GM12873 (cell line): ENCODE measurements around the gene PCDHGA2.

Source experiments
- TF ChIP-seq, protein P1 (sequence below): IDR thresholded peaks from 2 replicates; pipeline ENCODE4 v1.5.1; 2012; ENCODE audit warnings: low read depth, mild to moderate bottlenecking, moderate library complexity, low read length, control low read depth; ENCODE audit not compliant: insufficient read depth; ENCODE audit errors: missing control alignments

PCDHGA2 gene

DNA sequence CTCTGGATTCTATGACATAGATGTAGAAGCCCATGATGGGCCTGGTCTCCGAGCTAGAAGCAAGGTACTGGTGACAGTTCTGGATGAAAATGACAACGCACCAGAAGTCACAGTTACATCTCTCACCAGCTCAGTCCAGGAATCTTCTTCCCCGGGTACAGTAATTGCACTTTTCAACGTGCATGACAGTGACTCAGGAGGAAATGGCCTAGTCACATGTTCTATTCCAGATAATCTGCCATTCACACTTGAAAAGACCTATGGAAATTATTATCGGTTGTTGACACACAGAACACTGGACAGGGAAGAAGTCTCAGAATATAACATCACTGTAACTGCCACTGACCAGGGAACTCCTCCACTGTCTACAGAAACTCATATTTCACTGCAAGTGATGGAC is 17.6 kb downstream of the PCDHGA2 start:
- TF ChIP-seq, protein P1, sequence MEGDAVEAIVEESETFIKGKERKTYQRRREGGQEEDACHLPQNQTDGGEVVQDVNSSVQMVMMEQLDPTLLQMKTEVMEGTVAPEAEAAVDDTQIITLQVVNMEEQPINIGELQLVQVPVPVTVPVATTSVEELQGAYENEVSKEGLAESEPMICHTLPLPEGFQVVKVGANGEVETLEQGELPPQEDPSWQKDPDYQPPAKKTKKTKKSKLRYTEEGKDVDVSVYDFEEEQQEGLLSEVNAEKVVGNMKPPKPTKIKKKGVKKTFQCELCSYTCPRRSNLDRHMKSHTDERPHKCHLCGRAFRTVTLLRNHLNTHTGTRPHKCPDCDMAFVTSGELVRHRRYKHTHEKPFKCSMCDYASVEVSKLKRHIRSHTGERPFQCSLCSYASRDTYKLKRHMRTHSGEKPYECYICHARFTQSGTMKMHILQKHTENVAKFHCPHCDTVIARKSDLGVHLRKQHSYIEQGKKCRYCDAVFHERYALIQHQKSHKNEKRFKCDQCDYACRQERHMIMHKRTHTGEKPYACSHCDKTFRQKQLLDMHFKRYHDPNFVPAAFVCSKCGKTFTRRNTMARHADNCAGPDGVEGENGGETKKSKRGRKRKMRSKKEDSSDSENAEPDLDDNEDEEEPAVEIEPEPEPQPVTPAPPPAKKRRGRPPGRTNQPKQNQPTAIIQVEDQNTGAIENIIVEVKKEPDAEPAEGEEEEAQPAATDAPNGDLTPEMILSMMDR, result no peak

DNA sequence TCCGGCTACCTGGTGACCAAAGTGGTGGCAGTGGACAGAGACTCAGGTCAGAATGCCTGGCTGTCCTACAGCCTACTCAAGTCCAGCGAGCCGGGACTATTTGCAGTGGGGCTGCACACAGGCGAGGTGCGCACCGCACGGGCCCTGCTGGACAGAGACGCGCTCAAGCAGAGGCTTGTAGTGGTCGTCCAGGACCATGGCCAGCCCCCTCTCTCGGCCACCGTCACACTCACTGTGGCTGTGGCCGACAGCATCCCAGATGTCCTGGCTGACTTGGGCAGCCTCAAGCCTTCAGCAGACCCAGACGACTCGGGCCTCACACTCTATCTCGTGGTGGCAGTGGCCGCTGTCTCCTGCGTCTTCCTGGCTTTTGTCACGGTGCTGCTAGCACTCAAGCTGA is 18.4 kb downstream of the PCDHGA2 start:
- TF ChIP-seq, protein P1, result no peak

DNA sequence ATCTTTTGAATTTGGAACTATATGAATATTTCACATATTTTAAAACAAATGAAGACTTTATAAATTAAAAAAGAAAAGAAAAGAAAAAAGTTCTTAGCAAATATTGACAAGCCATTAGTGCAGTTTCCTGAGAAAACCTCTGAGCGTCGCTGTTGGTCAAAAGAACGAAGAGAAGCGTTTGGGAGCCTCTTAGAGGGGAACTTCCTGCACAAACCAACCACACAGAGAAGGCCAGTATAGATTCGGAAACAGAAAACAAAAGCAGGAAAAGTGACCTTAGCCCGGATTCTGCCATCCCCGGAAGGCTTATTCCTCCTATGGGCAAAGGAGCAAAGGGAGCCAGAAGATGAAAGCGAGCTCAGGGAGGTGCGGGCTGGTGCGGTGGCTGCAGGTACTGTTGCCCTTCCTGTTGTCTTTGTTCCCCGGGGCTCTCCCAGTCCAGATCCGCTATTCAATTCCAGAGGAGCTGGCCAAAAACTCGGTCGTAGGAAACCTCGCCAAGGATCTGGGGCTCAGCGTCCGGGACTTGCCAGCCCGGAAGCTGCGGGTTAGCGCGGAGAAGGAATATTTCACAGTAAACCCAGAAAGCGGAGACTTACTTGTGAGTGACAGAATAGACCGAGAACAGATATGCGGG is 21.3 kb downstream of the PCDHGA2 start, which contains the start of gene PCDHGB2:
PCDHGB2 (plus strand) TSS at position 205 of the 637 bp plus-strand sequence; CDS start at position 347, 142 bp downstream.
- TF ChIP-seq, protein P1, result peak; percentile 27

DNA sequence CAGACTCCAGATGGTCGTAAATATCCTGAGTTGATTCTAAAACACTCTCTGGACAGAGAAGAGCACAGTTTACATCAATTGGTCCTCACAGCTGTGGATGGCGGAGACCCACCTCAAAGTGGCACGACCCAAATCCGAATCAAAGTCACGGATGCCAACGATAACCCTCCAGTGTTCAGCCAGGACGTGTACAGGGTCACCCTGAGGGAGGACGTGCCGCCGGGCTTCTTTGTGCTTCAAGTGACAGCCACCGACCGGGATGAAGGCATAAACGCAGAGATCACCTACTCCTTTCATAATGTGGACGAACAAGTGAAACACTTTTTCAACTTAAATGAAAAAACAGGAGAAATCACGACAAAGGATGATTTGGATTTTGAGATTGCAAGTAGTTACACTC is 22.1 kb downstream of the PCDHGA2 start:
- TF ChIP-seq, protein P1, result no peak

DNA sequence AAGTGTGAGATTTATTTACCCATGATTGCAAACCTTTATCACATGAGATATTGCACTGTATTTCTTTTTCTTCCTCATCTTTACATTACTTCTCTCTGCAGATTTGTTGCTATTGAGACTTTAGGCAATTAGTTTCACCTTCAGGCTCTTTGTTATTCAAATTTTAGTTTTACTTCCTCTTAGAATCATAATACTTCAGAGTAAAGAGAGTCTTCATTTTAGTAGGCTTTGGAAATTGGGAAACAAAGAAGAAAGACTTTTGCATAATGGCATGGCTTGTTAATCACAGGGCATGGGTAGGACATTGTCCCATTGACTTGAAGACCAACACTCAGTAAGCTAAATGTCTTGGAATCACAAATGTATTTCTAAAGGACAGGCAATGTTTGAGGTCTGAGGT is 24.2 kb downstream of the PCDHGA2 start:
- TF ChIP-seq, protein P1, result no peak

DNA sequence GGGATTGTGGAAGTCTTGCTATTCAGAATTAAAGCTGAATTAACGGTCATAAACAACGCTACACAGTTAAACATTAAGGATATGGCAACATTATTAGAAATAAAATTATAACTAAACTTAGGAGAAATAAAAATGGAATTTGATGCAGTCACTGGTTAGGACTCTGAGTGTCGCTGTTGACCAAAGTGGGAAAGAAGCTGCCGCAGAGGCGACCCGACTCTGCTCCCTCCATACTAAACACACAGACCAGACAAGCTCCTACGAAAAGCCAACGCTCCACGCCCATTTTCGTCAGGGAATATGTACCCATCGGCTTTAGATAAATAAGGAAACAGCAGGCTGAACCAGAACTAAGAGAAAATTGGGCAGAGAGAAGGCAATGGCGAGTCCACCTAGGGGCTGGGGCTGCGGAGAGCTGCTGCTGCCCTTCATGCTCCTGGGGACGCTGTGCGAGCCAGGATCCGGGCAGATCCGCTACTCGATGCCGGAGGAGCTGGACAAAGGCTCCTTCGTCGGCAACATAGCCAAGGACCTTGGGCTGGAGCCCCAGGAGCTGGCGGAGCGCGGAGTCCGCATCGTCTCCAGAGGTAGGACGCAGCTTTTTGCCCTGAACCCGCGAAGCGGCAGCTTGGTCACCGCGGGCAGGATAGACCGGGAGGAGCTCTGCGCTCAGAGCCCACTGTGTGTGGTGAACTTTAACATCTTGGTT is 25.5 kb downstream of the PCDHGA2 start, which contains the start of gene PCDHGA5:
PCDHGA5 (plus strand) TSS at position 211 of the 709 bp plus-strand sequence; CDS start at position 380, 169 bp downstream.
- TF ChIP-seq, protein P1, result no peak
